PC-9 (cell line): ENCODE results near the gene PRIMA1. TPM values are rescaled to one million over a fixed set of nuclear protein-coding genes. Genes with fewer than 3 reads are reported as not detected.

Experiments used
- BruUV-seq: library from RNA; stranded (reverse); fragments of 400-500 nt; replicated peaks from 2 replicates; lab custom pipeline; 2021; lab: Mats Ljungman, UMichigan
- CTCF ChIA-PET: fragments of 300-600 bp; sonication (Branson Sonifier 250); formaldehyde crosslinking; loops from one replicate; lab custom pipeline; 2022; ENCODE audit warnings: antibody characterized with exemption; lab: Charles Lee
- POLR2A ChIA-PET: fragments of 300-600 bp; sonication (Branson Sonifier 250); formaldehyde crosslinking; loops from one replicate; lab custom pipeline; 2022; ENCODE audit warnings: antibody characterized with exemption; ENCODE audit not compliant: unreplicated experiment; lab: Charles Lee
- DNase-seq, 2 experiments: peaks; one replicate each; pipeline versions ENCODE4 v3.0.0 to v3.0.0-alpha.2; 2015 to 2022; ENCODE audit warnings: mixed read lengths in 1 of 2
- H2AFZ ChIP-seq: fragments of 200-600 bp; sonication (generic); 2 replicates; pipeline ENCODE4 v1.8.1; 2017; ENCODE audit warnings: antibody characterized with exemption
- H3F3A ChIP-seq: fragments of 200-600 bp; sonication (generic); 2 replicates; pipeline ENCODE4 v1.8.1; 2017; ENCODE audit warnings: antibody characterized with exemption, mild to moderate bottlenecking, low read depth; ENCODE audit not compliant: insufficient read depth
- H3K27ac ChIP-seq: fragments of 200-600 bp; sonication (generic); 2 replicates; pipeline ENCODE4 v1.6.1; 2016; ENCODE audit warnings: mixed run types
- H3K27me3 ChIP-seq: fragments of 200-600 bp; sonication (generic); 2 replicates; pipeline ENCODE4 v1.6.1; 2016; ENCODE audit warnings: low read depth, mixed run types; ENCODE audit not compliant: insufficient read depth
- H3K36me3 ChIP-seq: fragments of 200-600 bp; sonication (generic); 2 replicates; pipeline ENCODE4 v1.6.1; 2016; ENCODE audit warnings: low read depth, mixed run types
- H3K4me1 ChIP-seq: fragments of 200-600 bp; sonication (generic); replicated peaks from 2 replicates; pipeline ENCODE4 v1.6.1; 2016; ENCODE audit warnings: mixed run types; ENCODE audit not compliant: insufficient read depth
- H3K4me2 ChIP-seq: fragments of 200-600 bp; sonication (generic); 2 replicates; pipeline ENCODE4 v1.6.1; 2017; ENCODE audit warnings: mixed run types
- H3K4me3 ChIP-seq: fragments of 200-600 bp; sonication (generic); 2 replicates; pipeline ENCODE4 v1.6.1; 2016; ENCODE audit warnings: mixed run types
- H3K79me2 ChIP-seq: fragments of 200-600 bp; sonication (generic); 2 replicates; pipeline ENCODE4 v1.6.1; 2017; ENCODE audit warnings: low read depth, mixed run types
- H3K9me2 ChIP-seq: fragments of 200-600 bp; sonication (generic); 2 replicates; pipeline ENCODE4 v1.8.1; 2017; ENCODE audit warnings: mild to moderate bottlenecking; ENCODE audit not compliant: insufficient read depth
- H3K9me3 ChIP-seq: fragments of 200-600 bp; sonication (generic); 2 replicates; pipeline ENCODE4 v1.8.1; 2016; ENCODE audit warnings: low read depth; ENCODE audit not compliant: insufficient read depth
- H4K20me1 ChIP-seq: fragments of 200-600 bp; sonication (generic); 2 replicates; pipeline ENCODE4 v1.8.1; 2017; ENCODE audit not compliant: insufficient read depth
- CTCF ChIP-seq: fragments of 200-600 bp; sonication (generic); conservative IDR thresholded peaks from 2 replicates; pipeline ENCODE4 v1.6.1; 2017; ENCODE audit warnings: mixed run types, antibody characterized with exemption, mild to moderate bottlenecking, moderate library complexity
- EZH2 ChIP-seq: fragments of 200-600 bp; sonication (generic); IDR thresholded peaks from 2 replicates; pipeline ENCODE4 v1.8.0; 2017; ENCODE audit warnings: antibody characterized with exemption, low read depth
- intact Hi-C: fragments of 100-400 bp; cut with micrococcal nuclease; formaldehyde crosslinking; loops from one replicate; pipeline ENCODE4 v1.10.0; 2022; ENCODE audit not compliant: unreplicated experiment
- total RNA-seq: library from RNA; stranded (reverse); gene quantifications from 2 replicates; pipeline ENCODE4 v1.2.3, GENCODE V29; 2021

The PRIMA1 gene
- total RNA-seq, 1 experiment from 2014 or later = not detected

- peaks cover 32% of the 10 kb centered on the region for H3K27me3 ChIP-seq
- H2AFZ ChIP-seq = no peak overlapping the region
- no peak overlapping the region for H3K4me3 ChIP-seq
- BruUV-seq = no TSS peak
- no peaks in the 10 kb centered on the region for H4K20me1 ChIP-seq
- H3K9me3 ChIP-seq = no peaks in the 10 kb centered on the region
- ChIA-PET CTCF (no interaction called here), POLR2A (no interaction called here)
- H3K9me2 ChIP-seq = no peaks in the 10 kb centered on the region
- no peak overlapping the region for H3K27ac ChIP-seq
- no peaks in the 10 kb centered on the region for H3F3A ChIP-seq
- H3K4me2 ChIP-seq = no peak overlapping the region
- TF ChIP-seq EZH2 (no peak), CTCF (no peak)
- no peaks in the 10 kb centered on the region for H3K4me1 ChIP-seq
- DNase-seq = no peak
- intact Hi-C loops = no loop called here
- H3K36me3 ChIP-seq = no peaks in the 10 kb centered on the region
- H3K79me2 ChIP-seq = no peaks in the 10 kb centered on the region
Observed at GRCh38 chr14:93719256-93719655, 69.0 kb downstream of the PRIMA1 start.

GRCh38 chr14:93717668-93718320, 70.5 kb downstream of the PRIMA1 start:
- no peak overlapping the region for H3K4me2 ChIP-seq
- H2AFZ ChIP-seq = no peak overlapping the region
- no peak overlapping the region for H3K4me3 ChIP-seq
- peaks cover 2% of the 10 kb centered on the region; the same call in 1 of the 2 replicates for H3F3A ChIP-seq
- no peaks in the 10 kb centered on the region for H3K9me2 ChIP-seq
- H3K79me2 ChIP-seq = no peaks in the 10 kb centered on the region
- H3K36me3 ChIP-seq = no peaks in the 10 kb centered on the region
- H3K4me1 ChIP-seq = 0 out of 2 replicates have a peak, but pooled peaks cover 6% of the 10 kb centered on the region
- H4K20me1 ChIP-seq = no peaks in the 10 kb centered on the region
- ChIA-PET POLR2A (no interaction called here), CTCF (no interaction called here)
- no TSS peak for BruUV-seq
- H3K27me3 ChIP-seq = peaks cover 41% of the 10 kb centered on the region
- no peak overlapping the region for H3K27ac ChIP-seq
- TF ChIP-seq CTCF (no peak), EZH2 (no peak)
- intact Hi-C loops = no loop called here
- no peaks in the 10 kb centered on the region for H3K9me3 ChIP-seq
- DNase-seq = no peak

GRCh38 chr14:93716746-93717667, 71.3 kb downstream of the PRIMA1 start:
- H3K4me2 ChIP-seq = no peak overlapping the region
- 0 out of 2 replicates have a peak, but pooled peaks cover 9% of the 10 kb centered on the region for H3K4me1 ChIP-seq
- no peak for TF ChIP-seq EZH2
- no peak for TF ChIP-seq CTCF
- H3K27me3 ChIP-seq = peaks cover 48% of the 10 kb centered on the region
- no peaks in the 10 kb centered on the region for H4K20me1 ChIP-seq
- no peaks in the 10 kb centered on the region for H3K9me3 ChIP-seq
- H3F3A ChIP-seq = peaks cover 2% of the 10 kb centered on the region; the same call in 1 of the 2 replicates
- H2AFZ ChIP-seq = no peak overlapping the region
- intact Hi-C loops = no loop called here
- CTCF ChIA-PET = no interaction called here
- DNase-seq = no peak
- POLR2A ChIA-PET = no interaction called here
- H3K36me3 ChIP-seq = no peaks in the 10 kb centered on the region
- H3K9me2 ChIP-seq = no peaks in the 10 kb centered on the region
- H3K27ac ChIP-seq = no peak overlapping the region
- BruUV-seq = no TSS peak
- no peaks in the 10 kb centered on the region for H3K79me2 ChIP-seq
- no peak overlapping the region for H3K4me3 ChIP-seq
